WTC11 (cell line): Measurements from ENCODE around the gene SNPH. TPM values are rescaled to one million over a fixed set of nuclear protein-coding genes. Genes with fewer than 3 reads are reported as not detected.

Experiments used
- ATAC-seq: fragments of 200-7000 bp; cut with Tn5 transposase; 2 replicates; pipeline ENCODE4 v1.10.0; 2021; ENCODE audit warnings: mild to moderate bottlenecking, moderate library complexity
- CTCF ChIA-PET: fragments of 300-600 bp; sonication (Branson Sonifier 250); formaldehyde crosslinking; loops from one replicate; lab custom pipeline; 2021; ENCODE audit warnings: antibody characterized with exemption; lab: Charles Lee
- POLR2A ChIA-PET: fragments of 350-600 bp; sonication (Branson Sonifier 250); formaldehyde crosslinking; loops from one replicate; lab custom pipeline; 2021; ENCODE audit warnings: antibody characterized with exemption; lab: Charles Lee
- DNase-seq: peaks from one replicate; pipeline ENCODE4 v3.0.0; 2021; ENCODE audit warnings: low spot score
- H3K27ac Mint-ChIP-seq: 2 replicates; pipeline ENCODE4 v1.8.0; 2021; ENCODE audit warnings: mixed read lengths
- H3K27me3 Mint-ChIP-seq: 2 replicates; pipeline ENCODE4 v1.8.0; 2021; ENCODE audit warnings: low read depth, mild to moderate bottlenecking, moderate library complexity, mixed read lengths
- H3K36me3 Mint-ChIP-seq: 2 replicates; pipeline ENCODE4 v1.8.0; 2021; ENCODE audit warnings: mixed read lengths
- H3K4me1 Mint-ChIP-seq: 2 replicates; pipeline ENCODE4 v1.8.0; 2022; ENCODE audit warnings: mixed read lengths
- H3K4me3 Mint-ChIP-seq: 2 replicates; pipeline ENCODE4 v1.8.0; 2021; ENCODE audit warnings: mild to moderate bottlenecking, moderate library complexity, mixed read lengths
- H3K9me3 Mint-ChIP-seq: 2 replicates; pipeline ENCODE4 v1.8.0; 2021; ENCODE audit warnings: mixed read lengths
- ATF1 ChIP-seq: sonication (generic); formaldehyde crosslinking; IDR thresholded peaks from 2 replicates; pipeline ENCODE4 v1.8.1; 2023; ENCODE audit warnings: mild to moderate bottlenecking, moderate library complexity, missing genetic modification reagents
- CREM ChIP-seq: sonication (generic); formaldehyde crosslinking; IDR thresholded peaks from 2 replicates; pipeline ENCODE4 v1.8.1; 2022; ENCODE audit warnings: mild to moderate bottlenecking, missing genetic modification reagents, moderate library complexity
- E2F1 ChIP-seq: sonication (generic); formaldehyde crosslinking; IDR thresholded peaks from 2 replicates; pipeline ENCODE4 v1.8.0; 2022; ENCODE audit warnings: mild to moderate bottlenecking, missing genetic modification reagents
- FOXP1 ChIP-seq: sonication (generic); formaldehyde crosslinking; IDR thresholded peaks from 2 replicates; pipeline ENCODE4 v1.8.0; 2022; ENCODE audit warnings: missing genetic modification reagents, mild to moderate bottlenecking, moderate library complexity, borderline replicate concordance
- HMGXB4 ChIP-seq: sonication (generic); formaldehyde crosslinking; IDR thresholded peaks from 2 replicates; pipeline ENCODE4 v1.8.1; 2023; ENCODE audit warnings: mild to moderate bottlenecking, moderate library complexity, missing genetic modification reagents
- IRF1 ChIP-seq: sonication (generic); formaldehyde crosslinking; IDR thresholded peaks from 2 replicates; pipeline ENCODE4 v1.8.0; 2023; ENCODE audit warnings: missing genetic modification reagents
- IRF2 ChIP-seq: sonication (generic); formaldehyde crosslinking; IDR thresholded peaks from 2 replicates; pipeline ENCODE4 v1.8.0; 2022; ENCODE audit warnings: low read depth, missing genetic modification reagents, borderline replicate concordance
- KAT7 ChIP-seq: sonication (generic); formaldehyde crosslinking; IDR thresholded peaks from 2 replicates; pipeline ENCODE4 v1.8.1; 2023; ENCODE audit warnings: missing genetic modification reagents, mild to moderate bottlenecking, borderline replicate concordance
- MAX ChIP-seq: sonication (generic); formaldehyde crosslinking; IDR thresholded peaks from 2 replicates; pipeline ENCODE4 v1.8.0; 2022; ENCODE audit warnings: mild to moderate bottlenecking, missing genetic modification reagents
- NFYB ChIP-seq: sonication (generic); formaldehyde crosslinking; conservative IDR thresholded peaks from 2 replicates; pipeline ENCODE4 v1.8.0; 2022; ENCODE audit warnings: low read depth, missing genetic modification reagents
- TCF7 ChIP-seq: sonication (generic); formaldehyde crosslinking; IDR thresholded peaks from 2 replicates; pipeline ENCODE4 v1.8.0; 2022; ENCODE audit warnings: mild to moderate bottlenecking, low read depth, missing genetic modification reagents, moderate library complexity
- TP53 ChIP-seq: sonication (generic); formaldehyde crosslinking; IDR thresholded peaks from 2 replicates; pipeline ENCODE4 v1.8.1; 2023; ENCODE audit warnings: mild to moderate bottlenecking, missing genetic modification reagents
- ZNF671 ChIP-seq: fragments of 250-450 bp; sonication (Bioruptor Pico); IDR thresholded peaks from 2 replicates; pipeline ENCODE4 v1.8.0; 2021; ENCODE audit warnings: mild to moderate bottlenecking
- total RNA-seq: library from RNA; stranded (reverse); gene quantifications from 3 replicates; pipeline ENCODE4 v1.2.3, GENCODE V29; 2021
- TF ChIP-seq, protein P1 (sequence below): fragments of 250-450 bp; sonication (Bioruptor Pico); conservative IDR thresholded peaks from 2 replicates; pipeline ENCODE4 v1.9.0; 2021; ENCODE audit warnings: mild to moderate bottlenecking
- TF ChIP-seq, protein P2 (sequence below): sonication (generic); formaldehyde crosslinking; IDR thresholded peaks from 2 replicates; pipeline ENCODE4 v1.8.1; 2023; ENCODE audit warnings: mild to moderate bottlenecking, missing genetic modification reagents, borderline replicate concordance
- TF ChIP-seq, protein P3 (sequence below): sonication (generic); formaldehyde crosslinking; IDR thresholded peaks from 2 replicates; pipeline ENCODE4 v1.8.1; 2022; ENCODE audit warnings: missing genetic modification reagents, borderline replicate concordance
- TF ChIP-seq, protein P4 (sequence below): sonication (generic); formaldehyde crosslinking; IDR thresholded peaks from 2 replicates; pipeline ENCODE4 v1.8.0; 2023; ENCODE audit warnings: mild to moderate bottlenecking, missing genetic modification reagents
- TF ChIP-seq, protein P5 (sequence below): sonication (generic); formaldehyde crosslinking; conservative IDR thresholded peaks from 2 replicates; pipeline ENCODE4 v1.8.1; 2022; ENCODE audit warnings: mild to moderate bottlenecking, missing genetic modification reagents

SNPH gene
- total RNA-seq, 1 experiment from 2014 or later, result 3.5 TPM

- CTCF ChIA-PET, result interaction anchor here (0.5 to 3.0 kb wide), 3 partner anchors 32 to 222 kb away, joined by 3 to 9 read pairs (median 3); no protein-coding TSS in a partner anchor
- H3K27me3 Mint-ChIP-seq, result no peaks in the 10 kb centered on the region
Observed at GRCh38 chr20:1281279-1282057, 15.4 kb downstream of the SNPH start.

GRCh38 chr20:1282966-1283365 is 16.9 kb downstream of the SNPH start:
- Mint-ChIP-seq H3K36me3 (no peaks in the 10 kb centered on the region), H3K27ac (no peak overlapping the region), H3K4me3 (no peak overlapping the region), H3K27me3 (no peaks in the 10 kb centered on the region), H3K9me3 (no peaks in the 10 kb centered on the region), H3K4me1 (no peaks in the 10 kb centered on the region)
- DNase-seq, result no peak
- no peak for ATAC-seq
- ChIA-PET POLR2A (interaction anchor here (1.2 kb wide), 1 partner anchor 148 kb away, joined by 4 read pairs; no protein-coding TSS in a partner anchor), CTCF (interaction anchor here (0.8 to 3.0 kb wide), 3 partner anchors 30 to 184 kb away, joined by 3 to 9 read pairs (median 3); partner anchors contain the start of gene NSFL1C)
- TF ChIP-seq ATF1 (CRISPR knock-in tag) (no peak), TP53 (CRISPR knock-in tag) (no peak), ZNF671 (no peak), KAT7 (CRISPR knock-in tag) (no peak), HMGXB4 (no peak), CREM (CRISPR knock-in tag) (no peak), E2F1 (CRISPR knock-in tag) (no peak), FOXP1 (CRISPR knock-in tag) (no peak), MAX (no peak), IRF1 (CRISPR knock-in tag) (no peak)
- TF ChIP-seq, protein P1, sequence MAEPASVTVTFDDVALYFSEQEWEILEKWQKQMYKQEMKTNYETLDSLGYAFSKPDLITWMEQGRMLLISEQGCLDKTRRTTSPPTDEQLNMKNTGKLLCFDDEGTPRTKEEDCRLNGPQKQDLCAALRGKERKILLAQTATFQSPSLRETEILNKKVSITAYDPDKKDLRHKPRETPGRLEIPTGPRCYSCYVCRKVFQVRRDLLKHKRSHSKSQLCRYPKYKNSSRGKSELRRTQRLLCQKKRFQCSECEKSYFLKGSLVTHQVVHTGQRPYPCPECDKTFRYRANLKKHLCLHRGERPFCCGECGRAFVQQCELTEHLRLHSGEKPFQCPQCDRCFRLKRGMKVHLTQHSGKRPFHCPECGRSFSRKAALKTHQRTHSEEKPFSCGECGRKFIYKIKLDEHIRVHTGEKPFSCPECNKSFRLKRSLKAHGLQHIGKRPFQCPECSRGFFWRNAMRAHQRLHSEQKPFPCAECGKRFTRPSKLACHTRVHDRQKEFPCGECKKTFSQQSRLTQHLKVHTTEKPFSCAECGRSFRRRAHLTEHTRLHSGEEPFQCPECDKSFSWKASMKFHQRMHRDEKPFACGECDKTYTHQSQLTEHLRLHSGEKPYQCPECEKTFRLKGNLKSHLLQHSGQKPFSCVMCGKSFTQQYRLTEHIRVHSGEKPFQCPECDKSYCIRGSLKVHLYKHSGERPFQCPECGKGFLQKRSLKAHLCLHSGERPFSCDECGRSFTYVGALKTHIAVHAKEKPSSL (CRISPR knock-in tag), result no peak
- TF ChIP-seq, protein P2, sequence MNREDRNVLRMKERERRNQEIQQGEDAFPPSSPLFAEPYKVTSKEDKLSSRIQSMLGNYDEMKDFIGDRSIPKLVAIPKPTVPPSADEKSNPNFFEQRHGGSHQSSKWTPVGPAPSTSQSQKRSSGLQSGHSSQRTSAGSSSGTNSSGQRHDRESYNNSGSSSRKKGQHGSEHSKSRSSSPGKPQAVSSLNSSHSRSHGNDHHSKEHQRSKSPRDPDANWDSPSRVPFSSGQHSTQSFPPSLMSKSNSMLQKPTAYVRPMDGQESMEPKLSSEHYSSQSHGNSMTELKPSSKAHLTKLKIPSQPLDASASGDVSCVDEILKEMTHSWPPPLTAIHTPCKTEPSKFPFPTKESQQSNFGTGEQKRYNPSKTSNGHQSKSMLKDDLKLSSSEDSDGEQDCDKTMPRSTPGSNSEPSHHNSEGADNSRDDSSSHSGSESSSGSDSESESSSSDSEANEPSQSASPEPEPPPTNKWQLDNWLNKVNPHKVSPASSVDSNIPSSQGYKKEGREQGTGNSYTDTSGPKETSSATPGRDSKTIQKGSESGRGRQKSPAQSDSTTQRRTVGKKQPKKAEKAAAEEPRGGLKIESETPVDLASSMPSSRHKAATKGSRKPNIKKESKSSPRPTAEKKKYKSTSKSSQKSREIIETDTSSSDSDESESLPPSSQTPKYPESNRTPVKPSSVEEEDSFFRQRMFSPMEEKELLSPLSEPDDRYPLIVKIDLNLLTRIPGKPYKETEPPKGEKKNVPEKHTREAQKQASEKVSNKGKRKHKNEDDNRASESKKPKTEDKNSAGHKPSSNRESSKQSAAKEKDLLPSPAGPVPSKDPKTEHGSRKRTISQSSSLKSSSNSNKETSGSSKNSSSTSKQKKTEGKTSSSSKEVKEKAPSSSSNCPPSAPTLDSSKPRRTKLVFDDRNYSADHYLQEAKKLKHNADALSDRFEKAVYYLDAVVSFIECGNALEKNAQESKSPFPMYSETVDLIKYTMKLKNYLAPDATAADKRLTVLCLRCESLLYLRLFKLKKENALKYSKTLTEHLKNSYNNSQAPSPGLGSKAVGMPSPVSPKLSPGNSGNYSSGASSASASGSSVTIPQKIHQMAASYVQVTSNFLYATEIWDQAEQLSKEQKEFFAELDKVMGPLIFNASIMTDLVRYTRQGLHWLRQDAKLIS, result no peak
- TF ChIP-seq, protein P3, sequence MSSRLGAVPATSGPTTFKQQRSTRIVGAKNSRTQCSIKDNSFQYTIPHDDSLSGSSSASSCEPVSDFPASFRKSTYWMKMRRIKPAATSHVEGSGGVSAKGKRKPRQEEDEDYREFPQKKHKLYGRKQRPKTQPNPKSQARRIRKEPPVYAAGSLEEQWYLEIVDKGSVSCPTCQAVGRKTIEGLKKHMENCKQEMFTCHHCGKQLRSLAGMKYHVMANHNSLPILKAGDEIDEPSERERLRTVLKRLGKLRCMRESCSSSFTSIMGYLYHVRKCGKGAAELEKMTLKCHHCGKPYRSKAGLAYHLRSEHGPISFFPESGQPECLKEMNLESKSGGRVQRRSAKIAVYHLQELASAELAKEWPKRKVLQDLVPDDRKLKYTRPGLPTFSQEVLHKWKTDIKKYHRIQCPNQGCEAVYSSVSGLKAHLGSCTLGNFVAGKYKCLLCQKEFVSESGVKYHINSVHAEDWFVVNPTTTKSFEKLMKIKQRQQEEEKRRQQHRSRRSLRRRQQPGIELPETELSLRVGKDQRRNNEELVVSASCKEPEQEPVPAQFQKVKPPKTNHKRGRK (CRISPR knock-in tag), result no peak

More at GRCh38 chr20:1281279-1282057, 15.4 kb downstream of the SNPH start:
- no peaks in the 10 kb centered on the region for H3K4me1 Mint-ChIP-seq
- no peaks in the 10 kb centered on the region for H3K36me3 Mint-ChIP-seq
- POLR2A ChIA-PET, result no interaction called here
- H3K9me3 Mint-ChIP-seq, result no peaks in the 10 kb centered on the region
- ATAC-seq, result no peak
- H3K27ac Mint-ChIP-seq, result no peak overlapping the region
- TF ChIP-seq NFYB (CRISPR knock-in tag) (no peak), TCF7 (CRISPR knock-in tag) (no peak), FOXP1 (CRISPR knock-in tag) (no peak), IRF2 (CRISPR knock-in tag) (no peak)
- TF ChIP-seq, protein P4, sequence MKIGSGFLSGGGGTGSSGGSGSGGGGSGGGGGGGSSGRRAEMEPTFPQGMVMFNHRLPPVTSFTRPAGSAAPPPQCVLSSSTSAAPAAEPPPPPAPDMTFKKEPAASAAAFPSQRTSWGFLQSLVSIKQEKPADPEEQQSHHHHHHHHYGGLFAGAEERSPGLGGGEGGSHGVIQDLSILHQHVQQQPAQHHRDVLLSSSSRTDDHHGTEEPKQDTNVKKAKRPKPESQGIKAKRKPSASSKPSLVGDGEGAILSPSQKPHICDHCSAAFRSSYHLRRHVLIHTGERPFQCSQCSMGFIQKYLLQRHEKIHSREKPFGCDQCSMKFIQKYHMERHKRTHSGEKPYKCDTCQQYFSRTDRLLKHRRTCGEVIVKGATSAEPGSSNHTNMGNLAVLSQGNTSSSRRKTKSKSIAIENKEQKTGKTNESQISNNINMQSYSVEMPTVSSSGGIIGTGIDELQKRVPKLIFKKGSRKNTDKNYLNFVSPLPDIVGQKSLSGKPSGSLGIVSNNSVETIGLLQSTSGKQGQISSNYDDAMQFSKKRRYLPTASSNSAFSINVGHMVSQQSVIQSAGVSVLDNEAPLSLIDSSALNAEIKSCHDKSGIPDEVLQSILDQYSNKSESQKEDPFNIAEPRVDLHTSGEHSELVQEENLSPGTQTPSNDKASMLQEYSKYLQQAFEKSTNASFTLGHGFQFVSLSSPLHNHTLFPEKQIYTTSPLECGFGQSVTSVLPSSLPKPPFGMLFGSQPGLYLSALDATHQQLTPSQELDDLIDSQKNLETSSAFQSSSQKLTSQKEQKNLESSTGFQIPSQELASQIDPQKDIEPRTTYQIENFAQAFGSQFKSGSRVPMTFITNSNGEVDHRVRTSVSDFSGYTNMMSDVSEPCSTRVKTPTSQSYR (CRISPR knock-in tag), result no peak
- TF ChIP-seq, protein P5, sequence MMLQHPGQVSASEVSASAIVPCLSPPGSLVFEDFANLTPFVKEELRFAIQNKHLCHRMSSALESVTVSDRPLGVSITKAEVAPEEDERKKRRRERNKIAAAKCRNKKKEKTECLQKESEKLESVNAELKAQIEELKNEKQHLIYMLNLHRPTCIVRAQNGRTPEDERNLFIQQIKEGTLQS (CRISPR knock-in tag), result no peak
- TF ChIP-seq, all 79 proteins: peak for 0
- no peak overlapping the region for H3K4me3 Mint-ChIP-seq
- no peak for DNase-seq
